WTC11 (cell line): ENCODE data around the gene CCDC112. TPM values are rescaled to one million over a fixed set of nuclear protein-coding genes. Genes with fewer than 3 reads are reported as not detected.
A peak's percentile ranks its signal among the peaks of the same experiment; 100 is the strongest.

Experiments used
- ATAC-seq: fragments of 200-7000 bp; cut with Tn5 transposase; 2 replicates; pipeline ENCODE4 v1.10.0; 2021; ENCODE audit warnings: mild to moderate bottlenecking, moderate library complexity
- CTCF ChIA-PET: fragments of 300-600 bp; sonication (Branson Sonifier 250); formaldehyde crosslinking; loops from one replicate; lab custom pipeline; 2021; ENCODE audit warnings: antibody characterized with exemption; lab: Charles Lee
- POLR2A ChIA-PET: fragments of 350-600 bp; sonication (Branson Sonifier 250); formaldehyde crosslinking; loops from one replicate; lab custom pipeline; 2021; ENCODE audit warnings: antibody characterized with exemption; lab: Charles Lee
- DNase-seq: peaks from one replicate; pipeline ENCODE4 v3.0.0; 2021; ENCODE audit warnings: low spot score
- H3K27ac Mint-ChIP-seq: 2 replicates; pipeline ENCODE4 v1.8.0; 2021; ENCODE audit warnings: mixed read lengths
- H3K27me3 Mint-ChIP-seq: 2 replicates; pipeline ENCODE4 v1.8.0; 2021; ENCODE audit warnings: low read depth, mild to moderate bottlenecking, moderate library complexity, mixed read lengths
- H3K36me3 Mint-ChIP-seq: 2 replicates; pipeline ENCODE4 v1.8.0; 2021; ENCODE audit warnings: mixed read lengths
- H3K4me1 Mint-ChIP-seq: 2 replicates; pipeline ENCODE4 v1.8.0; 2022; ENCODE audit warnings: mixed read lengths
- H3K4me3 Mint-ChIP-seq: 2 replicates; pipeline ENCODE4 v1.8.0; 2021; ENCODE audit warnings: mild to moderate bottlenecking, moderate library complexity, mixed read lengths
- H3K9me3 Mint-ChIP-seq: 2 replicates; pipeline ENCODE4 v1.8.0; 2021; ENCODE audit warnings: mixed read lengths
- ATF1 ChIP-seq: sonication (generic); formaldehyde crosslinking; IDR thresholded peaks from 2 replicates; pipeline ENCODE4 v1.8.1; 2023; ENCODE audit warnings: mild to moderate bottlenecking, moderate library complexity, missing genetic modification reagents
- EMX1 ChIP-seq: fragments of 250-450 bp; sonication (Bioruptor Pico); IDR thresholded peaks from 2 replicates; pipeline ENCODE4 v1.8.0; 2021; ENCODE audit warnings: mild to moderate bottlenecking
- IRF2 ChIP-seq: sonication (generic); formaldehyde crosslinking; IDR thresholded peaks from 2 replicates; pipeline ENCODE4 v1.8.0; 2022; ENCODE audit warnings: low read depth, missing genetic modification reagents, borderline replicate concordance
- NR3C1 ChIP-seq: sonication (generic); formaldehyde crosslinking; conservative IDR thresholded peaks from 2 replicates; pipeline ENCODE4 v1.8.1; 2023; ENCODE audit warnings: low read depth, mild to moderate bottlenecking, missing genetic modification reagents
- RELA ChIP-seq: sonication (generic); formaldehyde crosslinking; IDR thresholded peaks from 2 replicates; pipeline ENCODE4 v1.8.1; 2022; ENCODE audit warnings: missing genetic modification reagents, mild to moderate bottlenecking, borderline replicate concordance
- SMAD3 ChIP-seq: sonication (generic); formaldehyde crosslinking; IDR thresholded peaks from 2 replicates; pipeline ENCODE4 v1.8.0; 2022; ENCODE audit warnings: missing genetic modification reagents, mild to moderate bottlenecking, borderline replicate concordance
- SOX15 ChIP-seq: fragments of 250-450 bp; sonication (Bioruptor Pico); IDR thresholded peaks from 2 replicates; pipeline ENCODE4 v1.9.0; 2021; ENCODE audit warnings: mild to moderate bottlenecking
- TCF7 ChIP-seq: sonication (generic); formaldehyde crosslinking; IDR thresholded peaks from 2 replicates; pipeline ENCODE4 v1.8.0; 2022; ENCODE audit warnings: mild to moderate bottlenecking, low read depth, missing genetic modification reagents, moderate library complexity
- TEAD1 ChIP-seq: sonication (generic); formaldehyde crosslinking; IDR thresholded peaks from 2 replicates; pipeline ENCODE4 v1.8.0; 2022; ENCODE audit warnings: mild to moderate bottlenecking, missing genetic modification reagents
- USF1 ChIP-seq: sonication (generic); formaldehyde crosslinking; IDR thresholded peaks from 2 replicates; pipeline ENCODE4 v1.8.0; 2022; ENCODE audit warnings: mild to moderate bottlenecking, missing genetic modification reagents
- ZNF263 ChIP-seq: sonication (generic); formaldehyde crosslinking; IDR thresholded peaks from 2 replicates; pipeline ENCODE4 v1.8.1; 2022; ENCODE audit warnings: low read depth, mild to moderate bottlenecking, moderate library complexity, missing genetic modification reagents
- ZNF416 ChIP-seq: fragments of 250-450 bp; sonication (Bioruptor Pico); IDR thresholded peaks from 2 replicates; pipeline ENCODE4 v1.9.0; 2021; ENCODE audit warnings: mild to moderate bottlenecking, inconsistent platforms
- total RNA-seq: library from RNA; stranded (reverse); gene quantifications from 3 replicates; pipeline ENCODE4 v1.2.3, GENCODE V29; 2021
- TF ChIP-seq, protein P1 (sequence below): fragments of 250-450 bp; sonication (Bioruptor Pico); IDR thresholded peaks from 2 replicates; pipeline ENCODE4 v1.9.0; 2021; ENCODE audit warnings: mild to moderate bottlenecking, borderline replicate concordance
- TF ChIP-seq, protein P2 (sequence below): sonication (generic); formaldehyde crosslinking; IDR thresholded peaks from 2 replicates; pipeline ENCODE4 v1.8.0; 2022; ENCODE audit warnings: mild to moderate bottlenecking, missing genetic modification reagents
- TF ChIP-seq, protein P3 (sequence below): sonication (generic); formaldehyde crosslinking; IDR thresholded peaks from 2 replicates; pipeline ENCODE4 v1.8.0; 2023; ENCODE audit warnings: missing genetic modification reagents, mild to moderate bottlenecking, borderline replicate concordance
- TF ChIP-seq, protein P4 (sequence below): sonication (generic); formaldehyde crosslinking; IDR thresholded peaks from 2 replicates; pipeline ENCODE4 v1.8.1; 2023; ENCODE audit warnings: mild to moderate bottlenecking, missing genetic modification reagents, moderate library complexity
- TF ChIP-seq, protein P5 (sequence below): sonication (generic); formaldehyde crosslinking; IDR thresholded peaks from 2 replicates; pipeline ENCODE4 v1.8.1; 2022; ENCODE audit warnings: low read depth, mild to moderate bottlenecking, moderate library complexity, missing genetic modification reagents, borderline replicate concordance

The CCDC112 gene
- total RNA-seq, 1 experiment from 2014 or later, result 12.2 TPM

- no peak for TF ChIP-seq TCF7 (CRISPR knock-in tag)
- no peak for TF ChIP-seq TEAD1 (CRISPR knock-in tag)
- TF ChIP-seq, protein P1, sequence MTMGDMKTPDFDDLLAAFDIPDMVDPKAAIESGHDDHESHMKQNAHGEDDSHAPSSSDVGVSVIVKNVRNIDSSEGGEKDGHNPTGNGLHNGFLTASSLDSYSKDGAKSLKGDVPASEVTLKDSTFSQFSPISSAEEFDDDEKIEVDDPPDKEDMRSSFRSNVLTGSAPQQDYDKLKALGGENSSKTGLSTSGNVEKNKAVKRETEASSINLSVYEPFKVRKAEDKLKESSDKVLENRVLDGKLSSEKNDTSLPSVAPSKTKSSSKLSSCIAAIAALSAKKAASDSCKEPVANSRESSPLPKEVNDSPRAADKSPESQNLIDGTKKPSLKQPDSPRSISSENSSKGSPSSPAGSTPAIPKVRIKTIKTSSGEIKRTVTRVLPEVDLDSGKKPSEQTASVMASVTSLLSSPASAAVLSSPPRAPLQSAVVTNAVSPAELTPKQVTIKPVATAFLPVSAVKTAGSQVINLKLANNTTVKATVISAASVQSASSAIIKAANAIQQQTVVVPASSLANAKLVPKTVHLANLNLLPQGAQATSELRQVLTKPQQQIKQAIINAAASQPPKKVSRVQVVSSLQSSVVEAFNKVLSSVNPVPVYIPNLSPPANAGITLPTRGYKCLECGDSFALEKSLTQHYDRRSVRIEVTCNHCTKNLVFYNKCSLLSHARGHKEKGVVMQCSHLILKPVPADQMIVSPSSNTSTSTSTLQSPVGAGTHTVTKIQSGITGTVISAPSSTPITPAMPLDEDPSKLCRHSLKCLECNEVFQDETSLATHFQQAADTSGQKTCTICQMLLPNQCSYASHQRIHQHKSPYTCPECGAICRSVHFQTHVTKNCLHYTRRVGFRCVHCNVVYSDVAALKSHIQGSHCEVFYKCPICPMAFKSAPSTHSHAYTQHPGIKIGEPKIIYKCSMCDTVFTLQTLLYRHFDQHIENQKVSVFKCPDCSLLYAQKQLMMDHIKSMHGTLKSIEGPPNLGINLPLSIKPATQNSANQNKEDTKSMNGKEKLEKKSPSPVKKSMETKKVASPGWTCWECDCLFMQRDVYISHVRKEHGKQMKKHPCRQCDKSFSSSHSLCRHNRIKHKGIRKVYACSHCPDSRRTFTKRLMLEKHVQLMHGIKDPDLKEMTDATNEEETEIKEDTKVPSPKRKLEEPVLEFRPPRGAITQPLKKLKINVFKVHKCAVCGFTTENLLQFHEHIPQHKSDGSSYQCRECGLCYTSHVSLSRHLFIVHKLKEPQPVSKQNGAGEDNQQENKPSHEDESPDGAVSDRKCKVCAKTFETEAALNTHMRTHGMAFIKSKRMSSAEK (CRISPR knock-in tag), result no peak
- no peak for TF ChIP-seq IRF2 (CRISPR knock-in tag)
These were observed 20.9 kb upstream of the CCDC112 start (continued) for GRCh38 chr5:115317320-115317719.

GRCh38 chr5:115313632-115314031 lies 17.2 kb upstream of the CCDC112 start:
- Mint-ChIP-seq H3K4me3 (no peak overlapping the region), H3K27me3 (no peaks in the 10 kb centered on the region), H3K36me3 (no peaks in the 10 kb centered on the region), H3K4me1 (peaks cover 22% of the 10 kb centered on the region), H3K27ac (no peak overlapping the region), H3K9me3 (no peaks in the 10 kb centered on the region)
- TF ChIP-seq, protein P2, sequence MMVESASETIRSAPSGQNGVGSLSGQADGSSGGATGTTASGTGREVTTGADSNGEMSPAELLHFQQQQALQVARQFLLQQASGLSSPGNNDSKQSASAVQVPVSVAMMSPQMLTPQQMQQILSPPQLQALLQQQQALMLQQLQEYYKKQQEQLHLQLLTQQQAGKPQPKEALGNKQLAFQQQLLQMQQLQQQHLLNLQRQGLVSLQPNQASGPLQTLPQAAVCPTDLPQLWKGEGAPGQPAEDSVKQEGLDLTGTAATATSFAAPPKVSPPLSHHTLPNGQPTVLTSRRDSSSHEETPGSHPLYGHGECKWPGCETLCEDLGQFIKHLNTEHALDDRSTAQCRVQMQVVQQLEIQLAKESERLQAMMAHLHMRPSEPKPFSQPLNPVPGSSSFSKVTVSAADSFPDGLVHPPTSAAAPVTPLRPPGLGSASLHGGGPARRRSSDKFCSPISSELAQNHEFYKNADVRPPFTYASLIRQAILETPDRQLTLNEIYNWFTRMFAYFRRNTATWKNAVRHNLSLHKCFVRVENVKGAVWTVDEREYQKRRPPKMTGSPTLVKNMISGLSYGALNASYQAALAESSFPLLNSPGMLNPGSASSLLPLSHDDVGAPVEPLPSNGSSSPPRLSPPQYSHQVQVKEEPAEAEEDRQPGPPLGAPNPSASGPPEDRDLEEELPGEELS, result no peak
- TF ChIP-seq SMAD3 (CRISPR knock-in tag) (no peak), RELA (CRISPR knock-in tag) (no peak), SOX15 (CRISPR knock-in tag) (no peak), NR3C1 (CRISPR knock-in tag) (no peak)
- ChIA-PET CTCF (interaction anchor here (0.7 to 1.0 kb wide), 2 partner anchors 258 to 261 kb away, joined by 3 to 5 read pairs; no protein-coding TSS in a partner anchor), POLR2A (no interaction called here)
- DNase-seq, result no peak
- ATAC-seq, result no peak

DNA sequence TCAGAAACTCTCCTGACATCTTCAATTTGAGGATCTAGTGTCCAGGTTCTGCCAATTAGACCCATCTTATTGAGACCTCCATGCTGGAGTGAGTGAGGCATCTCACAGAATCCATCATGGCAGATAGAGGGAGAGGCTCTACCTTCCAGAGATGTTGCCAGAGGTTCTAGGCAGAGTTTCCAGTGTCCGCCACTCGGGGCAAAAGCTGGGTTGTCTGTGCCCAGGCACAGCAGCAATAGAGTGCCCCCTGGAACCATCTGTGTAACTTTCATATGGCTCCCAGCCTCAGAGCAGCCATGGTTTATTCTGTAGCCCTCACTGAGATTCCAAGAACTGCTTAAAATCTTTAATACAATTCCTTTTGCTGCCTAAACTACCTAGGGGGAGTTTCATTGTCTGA lies 16.6 kb upstream of the CCDC112 start:
- peaks cover 22% of the 10 kb centered on the region for H3K4me1 Mint-ChIP-seq
- no peaks in the 10 kb centered on the region for H3K36me3 Mint-ChIP-seq
- no peaks in the 10 kb centered on the region for H3K9me3 Mint-ChIP-seq
- H3K27ac Mint-ChIP-seq, result no peak overlapping the region
- H3K27me3 Mint-ChIP-seq, result no peaks in the 10 kb centered on the region
- POLR2A ChIA-PET, result no interaction called here
- CTCF ChIA-PET, result interaction anchor here (0.7 to 1.0 kb wide), 3 partner anchors 43 to 261 kb away, joined by 3 to 5 read pairs (median 3); no protein-coding TSS in a partner anchor
- ATAC-seq (peak; percentile 69), DNase-seq (no peak)
- no peak for TF ChIP-seq USF1 (CRISPR knock-in tag)
- TF ChIP-seq, protein P3, sequence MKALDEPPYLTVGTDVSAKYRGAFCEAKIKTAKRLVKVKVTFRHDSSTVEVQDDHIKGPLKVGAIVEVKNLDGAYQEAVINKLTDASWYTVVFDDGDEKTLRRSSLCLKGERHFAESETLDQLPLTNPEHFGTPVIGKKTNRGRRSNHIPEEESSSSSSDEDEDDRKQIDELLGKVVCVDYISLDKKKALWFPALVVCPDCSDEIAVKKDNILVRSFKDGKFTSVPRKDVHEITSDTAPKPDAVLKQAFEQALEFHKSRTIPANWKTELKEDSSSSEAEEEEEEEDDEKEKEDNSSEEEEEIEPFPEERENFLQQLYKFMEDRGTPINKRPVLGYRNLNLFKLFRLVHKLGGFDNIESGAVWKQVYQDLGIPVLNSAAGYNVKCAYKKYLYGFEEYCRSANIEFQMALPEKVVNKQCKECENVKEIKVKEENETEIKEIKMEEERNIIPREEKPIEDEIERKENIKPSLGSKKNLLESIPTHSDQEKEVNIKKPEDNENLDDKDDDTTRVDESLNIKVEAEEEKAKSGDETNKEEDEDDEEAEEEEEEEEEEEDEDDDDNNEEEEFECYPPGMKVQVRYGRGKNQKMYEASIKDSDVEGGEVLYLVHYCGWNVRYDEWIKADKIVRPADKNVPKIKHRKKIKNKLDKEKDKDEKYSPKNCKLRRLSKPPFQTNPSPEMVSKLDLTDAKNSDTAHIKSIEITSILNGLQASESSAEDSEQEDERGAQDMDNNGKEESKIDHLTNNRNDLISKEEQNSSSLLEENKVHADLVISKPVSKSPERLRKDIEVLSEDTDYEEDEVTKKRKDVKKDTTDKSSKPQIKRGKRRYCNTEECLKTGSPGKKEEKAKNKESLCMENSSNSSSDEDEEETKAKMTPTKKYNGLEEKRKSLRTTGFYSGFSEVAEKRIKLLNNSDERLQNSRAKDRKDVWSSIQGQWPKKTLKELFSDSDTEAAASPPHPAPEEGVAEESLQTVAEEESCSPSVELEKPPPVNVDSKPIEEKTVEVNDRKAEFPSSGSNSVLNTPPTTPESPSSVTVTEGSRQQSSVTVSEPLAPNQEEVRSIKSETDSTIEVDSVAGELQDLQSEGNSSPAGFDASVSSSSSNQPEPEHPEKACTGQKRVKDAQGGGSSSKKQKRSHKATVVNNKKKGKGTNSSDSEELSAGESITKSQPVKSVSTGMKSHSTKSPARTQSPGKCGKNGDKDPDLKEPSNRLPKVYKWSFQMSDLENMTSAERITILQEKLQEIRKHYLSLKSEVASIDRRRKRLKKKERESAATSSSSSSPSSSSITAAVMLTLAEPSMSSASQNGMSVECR, result no peak
- TF ChIP-seq, protein P4, sequence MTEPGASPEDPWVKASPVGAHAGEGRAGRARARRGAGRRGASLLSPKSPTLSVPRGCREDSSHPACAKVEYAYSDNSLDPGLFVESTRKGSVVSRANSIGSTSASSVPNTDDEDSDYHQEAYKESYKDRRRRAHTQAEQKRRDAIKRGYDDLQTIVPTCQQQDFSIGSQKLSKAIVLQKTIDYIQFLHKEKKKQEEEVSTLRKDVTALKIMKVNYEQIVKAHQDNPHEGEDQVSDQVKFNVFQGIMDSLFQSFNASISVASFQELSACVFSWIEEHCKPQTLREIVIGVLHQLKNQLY (CRISPR knock-in tag), result no peak
- TF ChIP-seq, protein P5, sequence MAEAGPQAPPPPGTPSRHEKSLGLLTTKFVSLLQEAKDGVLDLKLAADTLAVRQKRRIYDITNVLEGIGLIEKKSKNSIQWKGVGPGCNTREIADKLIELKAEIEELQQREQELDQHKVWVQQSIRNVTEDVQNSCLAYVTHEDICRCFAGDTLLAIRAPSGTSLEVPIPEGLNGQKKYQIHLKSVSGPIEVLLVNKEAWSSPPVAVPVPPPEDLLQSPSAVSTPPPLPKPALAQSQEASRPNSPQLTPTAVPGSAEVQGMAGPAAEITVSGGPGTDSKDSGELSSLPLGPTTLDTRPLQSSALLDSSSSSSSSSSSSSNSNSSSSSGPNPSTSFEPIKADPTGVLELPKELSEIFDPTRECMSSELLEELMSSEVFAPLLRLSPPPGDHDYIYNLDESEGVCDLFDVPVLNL (CRISPR knock-in tag), result no peak
- TF ChIP-seq EMX1 (CRISPR knock-in tag), result no peak
- TF ChIP-seq TEAD1 (CRISPR knock-in tag), result no peak
- no peak for TF ChIP-seq ZNF263 (CRISPR knock-in tag)
- no peak for TF ChIP-seq ATF1 (CRISPR knock-in tag)
- no peak for TF ChIP-seq RELA (CRISPR knock-in tag)
- TF ChIP-seq ZNF416 (CRISPR knock-in tag), result no peak
- no peak overlapping the region for H3K4me3 Mint-ChIP-seq
